ENCODE data around the gene TMPRSS4.

Gene TMPRSS4

GRCh38 chr11:118076754-118077281 is at the start of gene TMPRSS4:
Gene TMPRSS4 (plus strand): TSS chr11:118077078. CDS start chr11:118077303, 225 bp downstream.
- no peak for DNase-seq (ENCODE audit: low spot score)

- DNase-seq (ENCODE audit: low spot score), result no peak
Measured at GRCh38 chr11:118027694-118028093, 49.2 kb upstream of the TMPRSS4 start.

GRCh38 chr11:118028626-118029025 is 48.3 kb upstream of the TMPRSS4 start:
- DNase-seq (ENCODE audit: low spot score), result no peak

- DNase-seq (ENCODE audit: low spot score), result no peak
Measured at GRCh38 chr11:118033443-118033842, 43.4 kb upstream of the TMPRSS4 start.

- DNase-seq (ENCODE audit: low spot score), result no peak
Measured at GRCh38 chr11:118042141-118042540, 34.7 kb upstream of the TMPRSS4 start.

GRCh38 chr11:118042796-118043195 is 34.1 kb upstream of the TMPRSS4 start:
- DNase-seq (ENCODE audit: low spot score), result no peak

- DNase-seq (ENCODE audit: low spot score), result no peak
Measured at GRCh38 chr11:118045191-118045590, 31.7 kb upstream of the TMPRSS4 start.

- DNase-seq (ENCODE audit: low spot score), result no peak
Measured at GRCh38 chr11:118046051-118046963, 30.6 kb upstream of the TMPRSS4 start.

GRCh38 chr11:118046964-118047700 is 29.7 kb upstream of the TMPRSS4 start:
- no peak for DNase-seq (ENCODE audit: low spot score)

- DNase-seq (ENCODE audit: low spot score), result no peak
Measured at GRCh38 chr11:118047749-118048148, 29.1 kb upstream of the TMPRSS4 start.

- no peak for DNase-seq (ENCODE audit: low spot score)
Measured at GRCh38 chr11:118048472-118049370, 28.2 kb upstream of the TMPRSS4 start.

GRCh38 chr11:118049771-118050170 is 27.1 kb upstream of the TMPRSS4 start:
- DNase-seq (ENCODE audit: low spot score), result no peak

GRCh38 chr11:118050208-118050891 is 26.5 kb upstream of the TMPRSS4 start:
- no peak for DNase-seq (ENCODE audit: low spot score)

- DNase-seq (ENCODE audit: low spot score), result no peak
Measured at GRCh38 chr11:118051136-118051610, 25.7 kb upstream of the TMPRSS4 start.

GRCh38 chr11:118051611-118052461 is 25.0 kb upstream of the TMPRSS4 start:
- no peak for DNase-seq (ENCODE audit: low spot score)

GRCh38 chr11:118052581-118053206 is 24.2 kb upstream of the TMPRSS4 start:
- no peak for DNase-seq (ENCODE audit: low spot score)

- no peak for DNase-seq (ENCODE audit: low spot score)
Measured at GRCh38 chr11:118054712-118055640, 21.9 kb upstream of the TMPRSS4 start.

- peak; percentile 38 for DNase-seq (ENCODE audit: low spot score)
Measured at GRCh38 chr11:118055966-118056365, 20.9 kb upstream of the TMPRSS4 start.
